ENCODE data around the gene CPEB1.
A peak's percentile ranks its signal among the peaks of the same experiment; 100 is the strongest.
"Not testable (repeated sequence)": the region's sequence is repeated elsewhere in the genome, so short reads cannot be mapped to it uniquely, and the experiment has no call there.

The CPEB1 gene

GRCh38 chr15:82534457-82534861 lies 112.7 kb downstream of the CPEB1 start:
- H3K36me3 ChIP-seq (ENCODE audit: control insufficient read depth in 2 of 2, insufficient read depth in 1 of 2, low read length in 2 of 2): peaks cover 37 to 69% of the 10 kb centered on the region in 2 experiments
- CTCF ChIA-PET: interaction anchor here (1.8 kb wide), 1 partner anchor 466 kb away, joined by 6 read pairs; no protein-coding TSS in a partner anchor
- TF ChIP-seq ZNF146 (tag by site-specific recombination; IDR thresholded peaks at IDR 0.05): peak; percentile 100
- TF ChIP-seq PRDM4 (tag by site-specific recombination; IDR thresholded peaks at IDR 0.05): peak; percentile 63; the same call in 1 of the 2 replicates
- TF ChIP-seq ZNF280D (tag by site-specific recombination; IDR thresholded peaks at IDR 0.05): peak; percentile 91; the same call in 1 of the 2 replicates
- peak; percentile 28; the same call in 1 of the 2 replicates for TF ChIP-seq ZNF664 (tag by site-specific recombination; IDR thresholded peaks at IDR 0.05)
- TF ChIP-seq ZNF2 (tag by site-specific recombination; IDR thresholded peaks at IDR 0.05): peak; percentile 40; the same call in 1 of the 2 replicates
- peak; percentile 95 for TF ChIP-seq ZNF580 (tag by site-specific recombination; IDR thresholded peaks at IDR 0.05)
- H3K27ac ChIP-seq (ENCODE audit: extremely low read depth, low read depth, low read length); H3K4me3 ChIP-seq (ENCODE audit: low read depth, low read length); H3K4me1 ChIP-seq (ENCODE audit: control insufficient read depth, insufficient read depth, low read length); H3K9me3 ChIP-seq (ENCODE audit: control insufficient read depth, insufficient read depth, low read depth, low read length): not testable (repeated sequence)
- POLR2A ChIA-PET: interaction anchor here (0.8 kb wide), 1 partner anchor 216 kb away, joined by 3 read pairs; no protein-coding TSS in a partner anchor

- H3K4me3 ChIP-seq (ENCODE audit: low read depth, low read length): no peak overlapping the region
- H3K9me3 ChIP-seq (ENCODE audit: control insufficient read depth, insufficient read depth, low read depth, low read length): no peaks in the 10 kb centered on the region
- peaks cover 31 to 63% of the 10 kb centered on the region in 2 experiments for H3K36me3 ChIP-seq (ENCODE audit: control insufficient read depth in 2 of 2, insufficient read depth in 1 of 2, low read length in 2 of 2)
- TF ChIP-seq ZBTB10 (tag by site-specific recombination; IDR thresholded peaks at IDR 0.05) (no peak), ZNF549 (tag by site-specific recombination; IDR thresholded peaks at IDR 0.05) (no peak), ZSCAN18 (tag by site-specific recombination; IDR thresholded peaks at IDR 0.05) (no peak), ZSCAN23 (tag by site-specific recombination; IDR thresholded peaks at IDR 0.05) (no peak), INSM2 (tag by site-specific recombination; IDR thresholded peaks at IDR 0.05) (no peak), IKZF3 (tag by site-specific recombination; IDR thresholded peaks at IDR 0.05) (no peak), ZNF433 (tag by site-specific recombination; IDR thresholded peaks at IDR 0.05; ENCODE audit: low read depth) (no peak), ZSCAN30 (tag by site-specific recombination; IDR thresholded peaks at IDR 0.05) (no peak), ZNF426 (tag by site-specific recombination; IDR thresholded peaks at IDR 0.05) (no peak)
- no peak overlapping the region for H3K27ac ChIP-seq (ENCODE audit: extremely low read depth, low read depth, low read length)
- POLR2A ChIA-PET: no interaction called here
- CTCF ChIA-PET: interaction anchor here (1.8 kb wide), 1 partner anchor 466 kb away, joined by 6 read pairs; no protein-coding TSS in a partner anchor
- H3K4me1 ChIP-seq (ENCODE audit: control insufficient read depth, insufficient read depth, low read length): peaks cover 5% of the 10 kb centered on the region
These were observed 113.4 kb downstream of the CPEB1 start for GRCh38 chr15:82533801-82534200.

All from HEK293 (cell line).